NCI-H2107 treated with DMSO at 0.1 percent for 48 hours (cell line): ENCODE data around the gene NYAP2.

ENCODE experiments used
- DNase-seq: peaks from one replicate; lab custom pipeline; 2025; ENCODE audit not compliant: unreplicated experiment; lab: John Stamatoyannopoulos, UW

The NYAP2 gene

GRCh38 chr2:225399504-225399903 lies at the start of gene NYAP2:
Gene NYAP2, plus strand, starts transcription at chr2:225399710. Its CDS starts 9,171 bp downstream, at chr2:225408881.
- DNase-seq: peak; percentile 78

GRCh38 chr2:225353579-225354085 lies 45.9 kb upstream of the NYAP2 start:
- no peak for DNase-seq

GRCh38 chr2:225354281-225354774 lies 45.2 kb upstream of the NYAP2 start:
- DNase-seq: no peak

GRCh38 chr2:225355788-225356187 lies 43.7 kb upstream of the NYAP2 start:
- DNase-seq: no peak

- DNase-seq: no peak
Observed at GRCh38 chr2:225366731-225367130, 32.8 kb upstream of the NYAP2 start.

GRCh38 chr2:225367482-225367881 lies 32.0 kb upstream of the NYAP2 start:
- no peak for DNase-seq

- no peak for DNase-seq
Observed at GRCh38 chr2:225378984-225379383, 20.5 kb upstream of the NYAP2 start.

GRCh38 chr2:225379856-225380255 lies 19.7 kb upstream of the NYAP2 start:
- DNase-seq: peak; percentile 42

GRCh38 chr2:225381609-225382008 lies 17.9 kb upstream of the NYAP2 start:
- DNase-seq: no peak

- DNase-seq: peak; percentile 75
Observed at GRCh38 chr2:225398372-225398771, 1.1 kb upstream of the NYAP2 start.

GRCh38 chr2:225400060-225400511 lies 576 bp downstream of the NYAP2 start:
- DNase-seq: peak; percentile 36

GRCh38 chr2:225400546-225401400 lies 1.3 kb downstream of the NYAP2 start:
- DNase-seq: no peak

GRCh38 chr2:225402210-225402776 lies 2.8 kb downstream of the NYAP2 start:
- DNase-seq: no peak

GRCh38 chr2:225411452-225411851 lies 11.9 kb downstream of the NYAP2 start:
- DNase-seq: no peak

- no peak for DNase-seq
Observed at GRCh38 chr2:225413786-225414185, 14.3 kb downstream of the NYAP2 start.

GRCh38 chr2:225414902-225415301 lies 15.4 kb downstream of the NYAP2 start:
- no peak for DNase-seq

- DNase-seq: no peak
Observed at GRCh38 chr2:225415341-225415740, 15.8 kb downstream of the NYAP2 start.

GRCh38 chr2:225415792-225416191 lies 16.3 kb downstream of the NYAP2 start:
- DNase-seq: no peak

GRCh38 chr2:225416616-225417367 lies 17.3 kb downstream of the NYAP2 start:
- no peak for DNase-seq

GRCh38 chr2:225419033-225419432 lies 19.5 kb downstream of the NYAP2 start:
- DNase-seq: no peak

- DNase-seq: no peak
Observed at GRCh38 chr2:225422145-225422544, 22.6 kb downstream of the NYAP2 start.
